Measurements from ENCODE around the gene CLHC1.

DNA sequence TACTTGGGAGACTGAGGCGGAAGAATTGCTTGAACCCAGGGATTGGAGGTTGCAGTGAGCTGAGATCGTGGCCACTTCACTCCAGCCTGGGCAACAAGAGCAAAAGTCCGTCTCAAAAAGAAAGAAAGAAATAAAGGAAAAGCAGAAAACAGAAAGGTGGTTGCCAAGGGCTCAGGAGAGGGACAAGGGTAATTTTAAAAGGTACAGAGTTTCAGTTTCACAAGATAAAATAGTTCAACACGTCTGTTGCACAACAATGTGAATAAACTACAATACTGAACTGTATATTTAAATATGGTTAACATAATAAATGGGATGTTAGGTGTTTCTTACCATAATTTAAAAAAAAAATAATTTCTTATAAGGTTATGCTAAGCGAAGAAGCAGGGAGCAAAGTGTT is 13.3 kb upstream of the CLHC1 start:
- TF ChIP-seq CREM (IDR thresholded peaks at IDR 0.05; ENCODE audit: low read depth) = no peak
- TF ChIP-seq, protein P1, sequence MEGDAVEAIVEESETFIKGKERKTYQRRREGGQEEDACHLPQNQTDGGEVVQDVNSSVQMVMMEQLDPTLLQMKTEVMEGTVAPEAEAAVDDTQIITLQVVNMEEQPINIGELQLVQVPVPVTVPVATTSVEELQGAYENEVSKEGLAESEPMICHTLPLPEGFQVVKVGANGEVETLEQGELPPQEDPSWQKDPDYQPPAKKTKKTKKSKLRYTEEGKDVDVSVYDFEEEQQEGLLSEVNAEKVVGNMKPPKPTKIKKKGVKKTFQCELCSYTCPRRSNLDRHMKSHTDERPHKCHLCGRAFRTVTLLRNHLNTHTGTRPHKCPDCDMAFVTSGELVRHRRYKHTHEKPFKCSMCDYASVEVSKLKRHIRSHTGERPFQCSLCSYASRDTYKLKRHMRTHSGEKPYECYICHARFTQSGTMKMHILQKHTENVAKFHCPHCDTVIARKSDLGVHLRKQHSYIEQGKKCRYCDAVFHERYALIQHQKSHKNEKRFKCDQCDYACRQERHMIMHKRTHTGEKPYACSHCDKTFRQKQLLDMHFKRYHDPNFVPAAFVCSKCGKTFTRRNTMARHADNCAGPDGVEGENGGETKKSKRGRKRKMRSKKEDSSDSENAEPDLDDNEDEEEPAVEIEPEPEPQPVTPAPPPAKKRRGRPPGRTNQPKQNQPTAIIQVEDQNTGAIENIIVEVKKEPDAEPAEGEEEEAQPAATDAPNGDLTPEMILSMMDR (IDR thresholded peaks at IDR 0.05 in 2 of 3, conservative IDR thresholded peaks at IDR 0.05 in 1 of 3; ENCODE audit: control insufficient read depth in 2 of 3, extremely low read depth in 1 of 3, insufficient read depth in 1 of 3, low read depth in 3 of 3, low read length in 3 of 3) = no peak
- no peak for TF ChIP-seq TAF1 (IDR thresholded peaks at IDR 0.05; ENCODE audit: borderline replicate concordance, low read depth, low read length)
- TF ChIP-seq, protein P2, sequence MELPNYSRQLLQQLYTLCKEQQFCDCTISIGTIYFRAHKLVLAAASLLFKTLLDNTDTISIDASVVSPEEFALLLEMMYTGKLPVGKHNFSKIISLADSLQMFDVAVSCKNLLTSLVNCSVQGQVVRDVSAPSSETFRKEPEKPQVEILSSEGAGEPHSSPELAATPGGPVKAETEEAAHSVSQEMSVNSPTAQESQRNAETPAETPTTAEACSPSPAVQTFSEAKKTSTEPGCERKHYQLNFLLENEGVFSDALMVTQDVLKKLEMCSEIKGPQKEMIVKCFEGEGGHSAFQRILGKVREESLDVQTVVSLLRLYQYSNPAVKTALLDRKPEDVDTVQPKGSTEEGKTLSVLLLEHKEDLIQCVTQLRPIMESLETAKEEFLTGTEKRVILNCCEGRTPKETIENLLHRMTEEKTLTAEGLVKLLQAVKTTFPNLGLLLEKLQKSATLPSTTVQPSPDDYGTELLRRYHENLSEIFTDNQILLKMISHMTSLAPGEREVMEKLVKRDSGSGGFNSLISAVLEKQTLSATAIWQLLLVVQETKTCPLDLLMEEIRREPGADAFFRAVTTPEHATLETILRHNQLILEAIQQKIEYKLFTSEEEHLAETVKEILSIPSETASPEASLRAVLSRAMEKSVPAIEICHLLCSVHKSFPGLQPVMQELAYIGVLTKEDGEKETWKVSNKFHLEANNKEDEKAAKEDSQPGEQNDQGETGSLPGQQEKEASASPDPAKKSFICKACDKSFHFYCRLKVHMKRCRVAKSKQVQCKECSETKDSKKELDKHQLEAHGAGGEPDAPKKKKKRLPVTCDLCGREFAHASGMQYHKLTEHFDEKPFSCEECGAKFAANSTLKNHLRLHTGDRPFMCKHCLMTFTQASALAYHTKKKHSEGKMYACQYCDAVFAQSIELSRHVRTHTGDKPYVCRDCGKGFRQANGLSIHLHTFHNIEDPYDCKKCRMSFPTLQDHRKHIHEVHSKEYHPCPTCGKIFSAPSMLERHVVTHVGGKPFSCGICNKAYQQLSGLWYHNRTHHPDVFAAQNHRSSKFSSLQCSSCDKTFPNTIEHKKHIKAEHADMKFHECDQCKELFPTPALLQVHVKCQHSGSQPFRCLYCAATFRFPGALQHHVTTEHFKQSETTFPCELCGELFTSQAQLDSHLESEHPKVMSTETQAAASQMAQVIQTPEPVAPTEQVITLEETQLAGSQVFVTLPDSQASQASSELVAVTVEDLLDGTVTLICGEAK (IDR thresholded peaks at IDR 0.05; ENCODE audit: borderline replicate concordance) = no peak
- TF ChIP-seq CHD2 (IDR thresholded peaks at IDR 0.05; ENCODE audit: borderline replicate concordance, low read depth, low read length) = no peak
